ENCODE measurements around the gene VGLL2. TPM values are rescaled to one million over a fixed set of nuclear protein-coding genes. Genes with fewer than 3 reads are reported as not detected.

VGLL2 gene
- total RNA-seq, 4 donors from 2014 or later, result not detected

DNA sequence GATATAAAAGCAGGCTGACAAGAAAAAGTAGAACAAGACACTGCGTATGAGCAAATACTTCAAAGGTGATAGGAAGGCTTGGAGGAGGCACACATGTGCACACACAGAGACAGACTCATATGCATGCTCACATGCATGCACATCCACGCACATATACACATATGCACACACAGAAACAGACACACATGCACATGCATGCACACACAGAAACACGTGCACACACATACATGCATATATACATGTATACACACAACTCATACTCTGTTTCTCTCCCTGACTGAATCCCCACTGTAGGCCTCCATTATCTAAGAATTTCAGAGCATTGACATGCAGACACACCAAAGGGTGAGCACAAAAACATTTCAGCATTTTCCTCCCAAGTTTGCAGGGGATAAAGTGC, 43.7 kb downstream of the VGLL2 start:
- TF ChIP-seq POLR2A (IDR thresholded peaks at IDR 0.05), result no peak
- TF ChIP-seq, protein P1, sequence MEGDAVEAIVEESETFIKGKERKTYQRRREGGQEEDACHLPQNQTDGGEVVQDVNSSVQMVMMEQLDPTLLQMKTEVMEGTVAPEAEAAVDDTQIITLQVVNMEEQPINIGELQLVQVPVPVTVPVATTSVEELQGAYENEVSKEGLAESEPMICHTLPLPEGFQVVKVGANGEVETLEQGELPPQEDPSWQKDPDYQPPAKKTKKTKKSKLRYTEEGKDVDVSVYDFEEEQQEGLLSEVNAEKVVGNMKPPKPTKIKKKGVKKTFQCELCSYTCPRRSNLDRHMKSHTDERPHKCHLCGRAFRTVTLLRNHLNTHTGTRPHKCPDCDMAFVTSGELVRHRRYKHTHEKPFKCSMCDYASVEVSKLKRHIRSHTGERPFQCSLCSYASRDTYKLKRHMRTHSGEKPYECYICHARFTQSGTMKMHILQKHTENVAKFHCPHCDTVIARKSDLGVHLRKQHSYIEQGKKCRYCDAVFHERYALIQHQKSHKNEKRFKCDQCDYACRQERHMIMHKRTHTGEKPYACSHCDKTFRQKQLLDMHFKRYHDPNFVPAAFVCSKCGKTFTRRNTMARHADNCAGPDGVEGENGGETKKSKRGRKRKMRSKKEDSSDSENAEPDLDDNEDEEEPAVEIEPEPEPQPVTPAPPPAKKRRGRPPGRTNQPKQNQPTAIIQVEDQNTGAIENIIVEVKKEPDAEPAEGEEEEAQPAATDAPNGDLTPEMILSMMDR (IDR thresholded peaks at IDR 0.05), result no peak
- Histone ChIP-seq H3K27ac (no peak overlapping the region), H3K27me3 (no peaks in the 10 kb centered on the region), H3K9me3 (no peaks in the 10 kb centered on the region), H3K4me1 (no peaks in the 10 kb centered on the region), H3K4me3 (no peak overlapping the region), H3K36me3 (no peaks in the 10 kb centered on the region)
- DNase-seq, result no peak
- intact Hi-C loops (cut with DNase I; ENCODE audit: low total_unique reads), result no loop called here

DNA sequence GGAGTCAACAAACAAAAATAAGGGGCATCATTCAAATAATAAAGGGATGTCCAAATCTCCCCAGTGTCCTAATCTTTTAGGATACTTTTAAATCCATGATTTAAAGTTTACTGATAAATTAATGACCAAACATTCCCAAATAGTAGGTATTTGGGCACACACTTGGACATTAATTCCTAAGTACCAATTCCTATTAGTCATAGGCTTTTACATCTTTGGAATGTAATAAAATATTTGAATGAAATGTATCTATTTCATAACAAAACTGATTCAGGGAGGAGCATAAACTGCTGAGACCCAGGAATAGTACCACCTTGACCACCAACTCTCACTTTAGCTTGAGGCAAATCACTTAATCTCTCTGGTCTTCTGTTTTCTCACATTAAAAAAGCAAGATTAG, 44.3 kb downstream of the VGLL2 start:
- no peaks in the 10 kb centered on the region for H3K36me3 ChIP-seq
- H3K4me3 ChIP-seq, result no peak overlapping the region
- TF ChIP-seq POLR2A (IDR thresholded peaks at IDR 0.05), result no peak
- TF ChIP-seq, protein P1 (IDR thresholded peaks at IDR 0.05), result no peak
- intact Hi-C loops (cut with DNase I; ENCODE audit: low total_unique reads), result no loop called here
- no peaks in the 10 kb centered on the region for H3K27me3 ChIP-seq
- no peak for DNase-seq
- no peaks in the 10 kb centered on the region for H3K9me3 ChIP-seq
- H3K4me1 ChIP-seq, result no peaks in the 10 kb centered on the region
- no peak overlapping the region for H3K27ac ChIP-seq

DNA sequence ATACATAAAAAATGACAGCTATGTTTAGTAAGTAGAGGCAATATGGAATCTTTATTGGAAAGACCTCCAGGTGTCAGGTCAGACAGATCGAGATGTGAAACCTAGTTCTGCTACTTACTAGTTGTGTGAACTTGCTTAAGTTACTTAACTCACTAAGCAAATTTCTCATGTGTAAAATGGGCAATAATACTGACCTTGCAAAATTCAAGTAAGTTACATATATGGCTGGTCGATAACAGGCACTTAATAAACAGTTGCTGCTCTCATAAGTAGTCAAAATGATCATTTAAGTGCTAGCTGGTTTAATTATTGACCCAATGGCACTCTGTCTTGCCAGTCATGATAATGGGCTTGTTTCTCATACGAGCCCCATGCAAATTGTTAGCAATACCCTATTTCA, 46.0 kb downstream of the VGLL2 start:
- Histone ChIP-seq H3K36me3 (no peaks in the 10 kb centered on the region), H3K9me3 (no peaks in the 10 kb centered on the region), H3K4me3 (no peak overlapping the region), H3K27me3 (no peaks in the 10 kb centered on the region), H3K27ac (no peak overlapping the region), H3K4me1 (no peaks in the 10 kb centered on the region)
- DNase-seq, result no peak
- TF ChIP-seq, protein P1 (IDR thresholded peaks at IDR 0.05), result no peak
- no peak for TF ChIP-seq POLR2A (IDR thresholded peaks at IDR 0.05)
- intact Hi-C loops (cut with DNase I; ENCODE audit: low total_unique reads), result no loop called here

DNA sequence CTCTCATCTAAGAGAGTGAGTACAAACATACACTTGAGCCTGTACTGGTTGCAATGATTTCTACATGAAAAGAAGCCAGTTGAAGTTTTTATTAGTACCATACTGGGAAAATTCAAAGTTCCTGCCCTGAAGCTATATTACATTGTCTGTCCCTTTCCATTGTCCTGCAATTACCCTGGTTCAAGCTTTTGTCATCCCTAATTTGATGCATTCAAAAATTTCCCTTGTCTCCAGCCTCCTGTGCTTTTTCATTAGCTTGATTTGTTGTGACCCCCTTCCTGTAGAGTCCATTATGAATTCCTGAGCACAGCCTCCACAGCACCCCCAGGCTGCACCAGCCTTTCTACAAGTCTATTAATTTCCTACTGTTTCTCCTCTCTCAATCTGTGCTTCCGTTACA, 46.4 kb downstream of the VGLL2 start:
- H3K4me3 ChIP-seq, result no peak overlapping the region
- H3K36me3 ChIP-seq, result no peaks in the 10 kb centered on the region
- no peaks in the 10 kb centered on the region for H3K9me3 ChIP-seq
- intact Hi-C loops (cut with DNase I; ENCODE audit: low total_unique reads), result no loop called here
- H3K27me3 ChIP-seq, result no peaks in the 10 kb centered on the region
- no peaks in the 10 kb centered on the region for H3K4me1 ChIP-seq
- no peak for TF ChIP-seq POLR2A (IDR thresholded peaks at IDR 0.05)
- TF ChIP-seq, protein P1 (IDR thresholded peaks at IDR 0.05), result no peak
- no peak overlapping the region for H3K27ac ChIP-seq
- DNase-seq, result no peak

DNA sequence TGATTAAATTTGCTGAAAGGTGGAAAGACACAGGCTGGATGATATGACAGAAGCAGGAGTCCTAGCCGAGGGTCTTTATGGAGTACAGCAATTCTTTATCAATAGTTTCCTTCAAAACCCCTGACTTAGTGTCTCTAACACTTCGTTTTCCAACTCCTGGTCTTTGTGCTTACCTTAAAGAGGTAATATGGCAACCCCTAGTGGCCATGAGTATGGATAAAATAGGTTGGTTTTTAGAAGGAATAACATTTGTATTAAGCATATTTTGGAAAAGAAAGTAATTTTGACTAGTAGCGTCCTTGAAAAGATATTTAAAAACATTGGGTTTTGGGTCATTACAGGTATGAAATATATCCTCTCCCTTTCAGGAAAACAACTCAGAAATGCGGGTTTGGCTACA, 51.9 kb downstream of the VGLL2 start:
- Histone ChIP-seq H3K27ac (no peak overlapping the region), H3K27me3 (no peaks in the 10 kb centered on the region), H3K36me3 (no peaks in the 10 kb centered on the region), H3K4me1 (no peaks in the 10 kb centered on the region), H3K4me3 (no peak overlapping the region), H3K9me3 (no peaks in the 10 kb centered on the region)
- intact Hi-C loops (cut with DNase I; ENCODE audit: low total_unique reads), result no loop called here
- TF ChIP-seq POLR2A (IDR thresholded peaks at IDR 0.05), result no peak
- TF ChIP-seq, protein P1 (IDR thresholded peaks at IDR 0.05), result no peak
- DNase-seq, result no peak

Small RNA genes within 50 kb of the gene (small RNA-seq; reads per million reads assigned to genes)
- gene RN7SKP18, result not detected

Other genes starting within 250 kb of the VGLL2 start
- gene ROS1, start 160.4 kb downstream of the VGLL2 start, total RNA-seq, result 1 to 10 TPM in 1 of 4 donors, not detected in 3; 2.0 TPM
- 10 to 100 TPM in 1 of 4 donors, 1 to 10 TPM in 3; 2.4 to 15.5 (median 4.5) TPM for gene DCBLD1, start 217.1 kb downstream of the VGLL2 start, total RNA-seq

Data from uterus (tissue), 4 donors.